Type B pancreatic cell (in vitro differentiated cells): Measurements from ENCODE around the gene FBXL20. TPM values are rescaled to one million over a fixed set of nuclear protein-coding genes. Genes with fewer than 3 reads are reported as not detected.

Experiments used
- DNase-seq: peaks from one replicate; pipeline ENCODE4 v3.0.0; 2021; ENCODE audit warnings: mixed read lengths; ENCODE audit not compliant: unreplicated experiment; ENCODE audit errors: extremely low spot score
- H3K27ac Mint-ChIP-seq: 2 replicates; pipeline ENCODE4 v1.8.0; 2021; ENCODE audit warnings: mild to moderate bottlenecking, mixed read lengths
- H3K27me3 Mint-ChIP-seq: 2 replicates; pipeline ENCODE4 v1.8.0; 2021; ENCODE audit warnings: mixed read lengths
- H3K36me3 Mint-ChIP-seq: 2 replicates; pipeline ENCODE4 v1.8.0; 2021; ENCODE audit warnings: mixed read lengths
- H3K4me1 Mint-ChIP-seq: one replicate; pipeline ENCODE4 v1.8.0; 2021; ENCODE audit warnings: mixed read lengths; ENCODE audit not compliant: unreplicated experiment
- H3K4me3 Mint-ChIP-seq: 2 replicates; pipeline ENCODE4 v1.8.0; 2021; ENCODE audit warnings: mild to moderate bottlenecking, mixed read lengths
- H3K9me3 Mint-ChIP-seq: 2 replicates; pipeline ENCODE4 v1.8.0; 2021; ENCODE audit warnings: mixed read lengths
- CTCF ChIP-seq: fragments of 200-600 bp; sonication (generic); conservative IDR thresholded peaks from 2 replicates; pipeline ENCODE4 v1.5.0; 2021; ENCODE audit warnings: antibody characterized with exemption, mild to moderate bottlenecking
- total RNA-seq: library from RNA; stranded (reverse); gene quantifications from 2 replicates; pipeline ENCODE4 v1.2.1, GENCODE V29; 2021; ENCODE audit warnings: low replicate concordance

Gene FBXL20
- total RNA-seq, 1 donor from 2014 or later: 21.6 TPM

- TF ChIP-seq CTCF: no peak
- DNase-seq: no peak
- no peaks in the 10 kb centered on the region for H3K36me3 Mint-ChIP-seq
- H3K4me1 Mint-ChIP-seq: peaks cover 14% of the 10 kb centered on the region
- peaks cover 60% of the 10 kb centered on the region for H3K27me3 Mint-ChIP-seq
- peak within 1 kb of the TSS; percentile 90 for H3K4me3 Mint-ChIP-seq
- H3K9me3 Mint-ChIP-seq: no peaks in the 10 kb centered on the region
- no peak within 1 kb of the TSS for H3K27ac Mint-ChIP-seq
These were observed 176.0 kb downstream of the FBXL20 start, which contains the start of gene STAC2 for GRCh38 chr17:39225308-39225958. Gene STAC2, minus strand, starts transcription at chr17:39225945. Its CDS starts 443 bp downstream, at chr17:39225502.

- peak overlapping the region; percentile 80 for H3K4me3 Mint-ChIP-seq
- H3K27me3 Mint-ChIP-seq: peaks cover 63% of the 10 kb centered on the region
- peaks cover 14% of the 10 kb centered on the region for H3K4me1 Mint-ChIP-seq
- H3K36me3 Mint-ChIP-seq: no peaks in the 10 kb centered on the region
- no peak for DNase-seq
- H3K27ac Mint-ChIP-seq: no peak overlapping the region
- H3K9me3 Mint-ChIP-seq: no peaks in the 10 kb centered on the region
- no peak for TF ChIP-seq CTCF
These were observed 176.6 kb downstream of the FBXL20 start for GRCh38 chr17:39224778-39225307.

- Mint-ChIP-seq H3K27me3 (peaks cover 63% of the 10 kb centered on the region), H3K9me3 (no peaks in the 10 kb centered on the region), H3K4me1 (peaks cover 7% of the 10 kb centered on the region), H3K27ac (no peak overlapping the region), H3K36me3 (no peaks in the 10 kb centered on the region), H3K4me3 (peak overlapping the region; percentile 74)
- DNase-seq: no peak
- no peak for TF ChIP-seq CTCF
These were observed 177.3 kb downstream of the FBXL20 start for GRCh38 chr17:39223907-39224777.

- H3K36me3 Mint-ChIP-seq: no peaks in the 10 kb centered on the region
- TF ChIP-seq CTCF: no peak
- no peaks in the 10 kb centered on the region for H3K9me3 Mint-ChIP-seq
- H3K4me3 Mint-ChIP-seq: peak overlapping the region; percentile 74
- DNase-seq: no peak
- peaks cover 5% of the 10 kb centered on the region for H3K4me1 Mint-ChIP-seq
- no peak overlapping the region for H3K27ac Mint-ChIP-seq
- H3K27me3 Mint-ChIP-seq: peaks cover 70% of the 10 kb centered on the region
These were observed 178.3 kb downstream of the FBXL20 start for GRCh38 chr17:39222866-39223834.

- H3K27ac Mint-ChIP-seq: no peak overlapping the region
- peaks cover 5% of the 10 kb centered on the region for H3K4me1 Mint-ChIP-seq
- no peak overlapping the region for H3K4me3 Mint-ChIP-seq
- no peaks in the 10 kb centered on the region for H3K9me3 Mint-ChIP-seq
- H3K27me3 Mint-ChIP-seq: peaks cover 68% of the 10 kb centered on the region
- no peaks in the 10 kb centered on the region for H3K36me3 Mint-ChIP-seq
- no peak for DNase-seq
- TF ChIP-seq CTCF: no peak
These were observed 179.3 kb downstream of the FBXL20 start for GRCh38 chr17:39222151-39222550.
